SW 1271 (cell line): ENCODE data around the gene COL6A3.

ENCODE experiments used
- DNase-seq, 2 experiments: peaks; one replicate each; lab custom pipeline; 2025; lab: John Stamatoyannopoulos, UW

Gene COL6A3

GRCh38 chr2:237348281-237348865 is 65.6 kb downstream of the COL6A3 start:
- no peak for DNase-seq

DNA sequence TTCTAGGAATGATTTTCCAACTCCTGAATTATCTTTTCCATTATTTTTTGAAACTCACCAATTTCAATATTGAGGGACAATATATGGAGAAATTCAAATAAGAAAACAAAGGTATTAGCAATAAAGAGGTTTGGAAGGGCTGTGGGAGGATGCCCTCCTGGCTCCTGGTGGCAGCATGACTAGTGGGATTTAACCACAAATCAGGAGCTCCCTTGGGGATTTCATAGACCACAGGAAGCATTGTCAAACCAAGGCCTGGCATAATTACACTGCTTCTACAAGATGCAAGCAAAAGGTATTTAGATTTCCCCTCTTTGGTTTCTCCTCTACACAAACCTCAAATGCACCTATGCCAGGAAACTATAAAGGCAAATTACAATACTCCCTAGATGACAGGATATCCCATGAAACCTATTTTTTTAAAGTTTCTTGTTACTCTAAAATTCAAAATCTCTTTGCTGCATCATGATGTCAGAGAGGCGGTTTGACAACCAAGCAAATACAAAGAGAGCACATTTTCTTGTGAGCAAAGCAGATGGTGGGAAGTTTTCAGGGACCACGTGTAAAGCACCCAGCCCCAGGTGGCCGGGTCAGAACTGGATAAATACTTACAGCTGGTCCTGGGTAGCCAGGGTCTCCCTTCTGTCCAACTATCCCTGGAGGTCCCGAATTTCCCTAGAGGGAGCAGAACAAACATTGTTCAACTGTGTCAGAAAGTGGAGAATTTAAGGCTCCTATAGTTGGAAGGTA is 67.9 kb downstream of the COL6A3 start:
- no peak for DNase-seq

DNA sequence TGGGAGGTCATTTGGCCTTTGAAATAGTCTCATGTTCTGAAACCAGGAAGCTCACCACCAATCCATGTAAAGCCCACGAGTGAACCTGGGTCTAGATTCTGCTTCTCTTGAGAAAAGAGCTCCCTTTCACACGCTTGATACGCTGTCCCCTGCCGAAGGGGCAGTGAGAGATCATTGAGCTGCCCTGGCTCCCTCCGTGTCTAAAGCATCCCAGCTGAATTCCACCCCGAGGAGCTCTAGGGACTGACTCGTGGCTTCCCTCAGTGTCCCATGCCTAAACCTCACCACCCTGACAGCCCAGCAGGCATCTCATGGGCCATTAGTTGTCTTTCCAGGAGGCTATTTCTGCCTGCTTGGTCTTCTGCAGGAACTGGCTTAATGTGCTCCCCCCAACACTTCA is 68.6 kb downstream of the COL6A3 start:
- no peak for DNase-seq

GRCh38 chr2:237344942-237345341 is 69.0 kb downstream of the COL6A3 start:
- no peak for DNase-seq

DNA sequence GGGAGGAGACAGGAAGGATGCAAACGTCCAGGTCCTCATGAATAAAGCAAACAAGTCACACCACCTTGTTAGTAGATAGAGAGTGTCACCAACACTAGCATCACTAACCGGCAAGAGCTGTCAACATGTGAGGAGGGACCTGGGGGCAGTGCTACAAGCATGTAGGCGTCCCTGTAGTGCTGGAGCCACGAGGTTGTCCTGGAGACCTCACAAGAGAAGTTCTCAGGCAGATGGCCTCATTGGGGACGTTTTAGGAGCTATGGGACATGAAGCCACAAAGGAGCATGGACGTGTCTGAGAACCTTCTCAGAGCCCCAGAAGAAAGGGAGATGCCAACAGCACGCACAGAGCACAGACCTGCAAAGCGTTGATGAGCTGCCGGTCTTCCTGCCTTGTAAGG is 70.0 kb downstream of the COL6A3 start:
- DNase-seq = no peak

GRCh38 chr2:237341872-237342271 is 72.1 kb downstream of the COL6A3 start:
- DNase-seq = no peak

DNA sequence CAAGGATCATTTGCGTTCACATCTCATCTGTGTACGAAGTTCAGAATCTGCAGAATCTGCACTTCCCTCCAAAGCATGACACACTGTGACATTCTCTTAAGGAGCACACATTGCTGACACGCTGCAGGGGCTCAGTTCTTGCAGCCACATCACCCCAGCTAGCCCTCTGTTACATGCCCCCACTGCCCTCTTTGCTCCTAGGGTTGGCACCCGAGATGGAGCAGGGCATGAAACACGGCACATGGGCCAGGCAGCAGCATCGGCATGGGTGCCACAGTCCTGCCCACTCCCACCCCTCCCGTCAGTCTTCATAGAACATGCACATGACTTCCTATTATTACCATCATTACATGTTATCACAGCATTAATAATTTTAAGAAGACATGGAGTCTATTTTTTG is 76.4 kb downstream of the COL6A3 start:
- no peak for DNase-seq

DNA sequence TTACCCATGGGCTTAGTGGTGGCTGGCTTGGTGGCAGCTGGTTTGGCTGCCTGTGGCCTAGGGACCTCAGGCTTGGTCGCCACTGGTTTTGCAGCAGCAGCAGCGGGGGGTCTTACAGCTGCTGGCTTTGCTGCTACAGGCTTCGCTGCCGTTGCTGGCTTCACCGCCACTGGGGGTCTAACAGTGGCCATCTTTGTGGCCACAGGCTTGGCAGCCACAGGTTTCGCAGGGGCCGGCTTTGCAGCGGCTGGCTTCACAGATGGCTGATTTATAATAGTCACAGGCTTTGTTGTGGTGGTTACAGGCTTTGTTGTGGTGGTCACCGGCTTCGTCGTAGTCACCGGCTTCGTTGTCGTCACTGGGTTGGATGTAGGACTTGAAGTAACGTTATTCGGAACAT is 77.8 kb downstream of the COL6A3 start:
- no peak for DNase-seq

DNA sequence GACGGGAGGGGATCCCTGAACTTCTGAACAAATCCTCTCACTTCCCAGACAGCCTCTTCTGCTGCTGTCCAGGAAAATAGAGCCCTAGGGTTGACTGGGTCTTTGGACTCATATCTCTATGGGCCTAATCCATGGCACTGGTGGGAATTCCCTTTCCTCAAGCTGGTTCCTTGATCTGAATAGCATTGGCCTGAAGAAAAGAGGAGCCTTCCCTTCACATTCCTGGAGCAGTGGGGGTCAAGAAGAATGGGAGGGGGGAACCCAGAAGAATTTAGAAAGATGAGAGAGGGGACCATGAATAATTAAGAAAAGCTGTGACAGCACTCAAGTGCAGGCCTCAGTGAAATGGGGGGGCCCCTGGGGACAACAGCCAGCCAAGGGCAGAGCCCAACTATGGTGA is 80.2 kb downstream of the COL6A3 start:
- no peak for DNase-seq

DNA sequence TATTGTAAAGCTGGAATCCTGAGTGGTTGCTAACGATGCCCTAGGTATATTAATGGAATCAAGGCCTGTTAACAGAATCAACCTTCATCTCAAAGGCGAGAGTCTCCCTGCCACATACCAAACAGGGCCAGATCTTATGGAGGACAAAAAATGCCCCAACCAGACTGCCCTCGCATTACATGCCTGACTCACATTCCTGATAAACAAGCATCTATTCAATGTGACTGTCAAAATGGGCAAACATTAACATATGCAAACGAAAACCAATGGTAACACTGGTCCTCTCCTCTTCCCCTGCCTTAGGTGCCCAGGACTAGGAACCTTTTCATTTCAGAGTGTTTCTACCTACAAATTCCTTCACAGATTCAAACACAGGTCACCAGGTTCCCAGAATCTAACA is 83.4 kb downstream of the COL6A3 start:
- DNase-seq = no peak

GRCh38 chr2:237327175-237327950 is 86.6 kb downstream of the COL6A3 start:
- no peak for DNase-seq

- DNase-seq = no peak
Measured at GRCh38 chr2:237326266-237327171, 87.4 kb downstream of the COL6A3 start.

DNA sequence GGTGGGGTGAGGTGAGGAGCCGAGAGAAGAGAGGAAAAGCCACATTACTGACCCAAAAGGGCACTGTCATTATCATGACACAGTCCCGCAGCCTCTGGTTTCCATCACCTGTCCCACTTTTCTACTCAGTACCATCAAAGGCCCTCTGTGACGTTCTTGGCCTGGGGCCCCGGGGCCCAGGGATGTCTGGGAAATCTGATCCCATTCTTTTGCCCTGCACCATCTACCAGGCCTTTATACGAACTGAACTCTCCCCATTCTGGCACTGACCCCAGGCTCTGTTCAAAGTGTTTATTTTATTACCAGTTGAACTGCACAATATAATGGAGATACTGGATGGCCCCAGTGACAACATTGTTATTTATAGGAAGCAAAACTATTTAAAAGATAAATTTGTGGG is 89.1 kb downstream of the COL6A3 start:
- DNase-seq = no peak

GRCh38 chr2:237324405-237324831 is 89.5 kb downstream of the COL6A3 start:
- no peak for DNase-seq

- DNase-seq = no peak
Measured at GRCh38 chr2:237323656-237324055, 90.3 kb downstream of the COL6A3 start.

DNA sequence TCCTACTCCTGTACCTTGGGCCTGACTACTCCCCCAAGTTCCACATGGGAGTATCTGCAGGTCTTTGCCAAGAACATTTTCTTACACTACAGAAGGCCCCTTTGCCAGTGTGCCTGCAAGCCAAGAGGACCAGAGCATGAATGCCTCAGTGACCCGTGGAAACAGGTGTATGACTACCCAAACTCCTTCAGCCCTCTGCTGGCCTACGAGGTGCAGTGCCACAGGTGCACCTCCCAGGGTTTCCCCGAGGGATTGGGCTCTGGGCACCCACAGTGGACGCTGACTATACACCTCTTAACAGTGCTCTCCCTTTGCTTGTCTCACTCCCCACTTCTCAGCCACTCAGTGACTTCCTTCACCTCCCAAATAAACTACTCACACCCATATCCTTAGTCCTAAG is 91.4 kb downstream of the COL6A3 start:
- no peak for DNase-seq

DNA sequence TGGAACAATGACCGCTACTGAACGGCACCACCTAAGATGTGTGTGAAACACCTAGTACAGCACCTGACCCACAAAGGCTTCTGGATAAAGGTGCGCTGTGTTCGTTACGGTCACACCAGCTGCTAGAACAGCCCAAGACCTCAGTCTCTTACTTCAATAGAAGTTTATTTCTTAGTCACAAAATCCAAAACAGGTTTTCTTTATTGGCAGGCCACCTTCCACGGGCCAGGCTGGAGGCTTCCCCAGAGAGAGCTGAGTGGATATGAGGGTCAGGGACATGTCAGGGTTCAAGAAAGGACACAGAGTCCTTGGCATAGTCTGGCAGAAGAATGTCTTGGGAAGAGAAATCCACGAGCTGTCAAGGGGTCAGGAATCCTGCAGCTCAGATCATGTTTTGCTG is 92.2 kb downstream of the COL6A3 start:
- DNase-seq = no peak

DNA sequence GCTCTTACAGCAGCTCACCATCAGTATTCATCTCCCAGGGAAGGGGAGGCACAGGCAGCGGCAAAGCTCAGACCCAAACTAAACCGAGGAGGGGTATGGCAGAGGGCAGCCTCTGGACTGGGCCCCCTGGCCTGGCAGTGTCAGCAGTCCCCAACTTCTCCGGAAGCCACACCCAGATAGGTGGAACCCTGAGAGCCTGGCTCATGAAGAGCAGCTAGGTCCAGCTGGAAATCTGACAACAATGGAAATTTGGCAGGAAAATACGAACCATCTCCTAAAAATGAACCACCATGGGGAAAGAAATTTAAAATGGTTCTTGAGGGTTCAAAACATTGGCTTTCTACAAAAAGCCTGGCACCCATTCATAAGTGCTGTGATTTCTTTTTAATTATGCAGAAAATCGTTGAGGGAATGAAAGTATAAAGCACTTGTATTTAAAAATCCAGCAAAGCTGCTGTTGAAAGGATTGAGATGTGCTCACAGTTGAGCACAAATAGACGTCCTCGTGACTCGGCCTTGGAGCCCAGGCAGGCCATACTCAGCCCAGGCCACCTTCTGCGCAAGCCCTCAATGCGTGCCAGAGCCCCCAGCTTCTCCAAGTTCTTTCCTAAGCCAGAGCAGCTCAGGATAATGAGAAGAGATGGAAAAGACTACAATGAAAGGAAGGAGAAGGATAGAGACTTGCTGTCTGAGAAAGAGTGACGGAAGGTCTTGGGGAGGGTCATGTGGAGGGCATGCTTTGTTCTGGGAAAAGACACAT is 93.0 kb downstream of the COL6A3 start:
- DNase-seq = no peak

DNA sequence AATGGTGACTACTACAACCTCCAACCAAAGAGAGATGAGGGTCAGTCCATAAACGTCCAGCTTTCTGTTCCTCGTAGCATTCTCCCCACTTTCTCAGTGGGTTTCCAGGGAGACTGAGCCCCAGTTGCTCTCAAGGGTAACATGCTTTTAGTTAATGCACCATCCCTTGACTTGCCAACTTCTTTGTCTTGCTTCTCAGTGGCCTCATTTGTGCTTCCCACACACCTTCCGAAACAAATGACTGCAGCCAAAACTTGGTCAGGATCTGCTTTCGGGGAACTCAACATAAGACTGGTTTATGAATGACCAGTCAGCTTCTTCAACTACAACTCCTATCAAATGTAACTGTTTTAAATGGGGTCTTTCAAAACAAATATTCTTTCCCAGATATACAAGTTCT is 94.1 kb downstream of the COL6A3 start:
- DNase-seq = no peak

GRCh38 chr2:237319086-237319820 is 94.7 kb downstream of the COL6A3 start:
- no peak for DNase-seq

DNA sequence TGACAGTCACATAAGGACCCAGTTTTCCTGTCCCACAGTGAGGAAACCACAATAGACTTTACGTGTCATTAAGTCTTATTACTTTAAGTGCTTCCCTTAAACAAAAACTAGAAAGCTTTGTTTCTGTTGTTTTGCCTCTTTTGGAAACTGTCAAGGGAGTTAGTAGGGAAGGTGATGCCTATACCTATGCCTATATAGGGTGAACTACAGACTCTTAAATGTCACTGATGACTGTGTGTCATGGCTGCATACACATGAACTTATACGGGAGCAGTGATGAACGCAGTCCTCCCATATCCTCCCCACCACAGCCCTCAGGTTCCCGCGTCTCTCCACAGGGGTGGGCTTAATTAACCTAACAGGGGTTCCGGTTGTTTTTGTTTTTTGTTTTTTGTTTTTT is 97.6 kb downstream of the COL6A3 start:
- no peak for DNase-seq
